ENCODE data around the gene CD81. TPM values are rescaled to one million over a fixed set of nuclear protein-coding genes. Genes with fewer than 3 reads are reported as not detected.

Gene CD81
- total RNA-seq, 1 experiment from 2014 or later: 356 TPM

- no peak overlapping the region for H3K9ac ChIP-seq (ENCODE audit: low read length)
- no peak overlapping the region for H3K4me3 ChIP-seq (ENCODE audit: low read length)
- H3K27me3 ChIP-seq (ENCODE audit: low read length): no peaks in the 10 kb centered on the region
- H3K4me2 ChIP-seq (ENCODE audit: low read depth, low read length, poor library complexity, severe bottlenecking): no peak overlapping the region
- no peaks in the 10 kb centered on the region for H3K9me2 ChIP-seq (replicated peaks; ENCODE audit: insufficient read depth, low read length)
- no peak overlapping the region for H2AFZ ChIP-seq (ENCODE audit: low read length)
- no peaks in the 10 kb centered on the region for H3K36me3 ChIP-seq (ENCODE audit: insufficient read depth, low read length)
- no peak overlapping the region for H3K27ac ChIP-seq (ENCODE audit: low read length)
- no peaks in the 10 kb centered on the region; the same call in 1 of the 2 replicates for H3K9me3 ChIP-seq (ENCODE audit: low read length)
- no peaks in the 10 kb centered on the region for H4K20me1 ChIP-seq (ENCODE audit: insufficient read depth, low read depth, low read length)
- H3K79me2 ChIP-seq (ENCODE audit: low read length): no peaks in the 10 kb centered on the region
- DNase-seq: no peak
- H3K4me1 ChIP-seq (ENCODE audit: low read length): no peaks in the 10 kb centered on the region
Observed at GRCh38 chr11:2435288-2436012, 58.3 kb downstream of the CD81 start.

- Histone ChIP-seq H3K27me3 (ENCODE audit: low read length) (no peaks in the 10 kb centered on the region), H3K4me2 (ENCODE audit: low read depth, low read length, poor library complexity, severe bottlenecking) (no peak overlapping the region), H3K79me2 (ENCODE audit: low read length) (no peaks in the 10 kb centered on the region), H3K9ac (ENCODE audit: low read length) (no peak overlapping the region), H3K9me2 (replicated peaks; ENCODE audit: insufficient read depth, low read length) (no peaks in the 10 kb centered on the region), H3K4me1 (ENCODE audit: low read length) (no peaks in the 10 kb centered on the region), H3K36me3 (ENCODE audit: insufficient read depth, low read length) (no peaks in the 10 kb centered on the region), H4K20me1 (ENCODE audit: insufficient read depth, low read depth, low read length) (no peaks in the 10 kb centered on the region), H3K4me3 (ENCODE audit: low read length) (no peak overlapping the region), H3K9me3 (ENCODE audit: low read length) (no peaks in the 10 kb centered on the region), H2AFZ (ENCODE audit: low read length) (no peak overlapping the region), H3K27ac (ENCODE audit: low read length) (no peak overlapping the region)
- DNase-seq: no peak
Observed at GRCh38 chr11:2436013-2436520, 59.0 kb downstream of the CD81 start.

- Histone ChIP-seq H2AFZ (ENCODE audit: low read length) (no peak overlapping the region), H3K4me3 (ENCODE audit: low read length) (no peak overlapping the region), H4K20me1 (ENCODE audit: insufficient read depth, low read depth, low read length) (no peaks in the 10 kb centered on the region), H3K27me3 (ENCODE audit: low read length) (no peaks in the 10 kb centered on the region), H3K36me3 (ENCODE audit: insufficient read depth, low read length) (no peaks in the 10 kb centered on the region), H3K9me2 (replicated peaks; ENCODE audit: insufficient read depth, low read length) (no peaks in the 10 kb centered on the region), H3K9ac (ENCODE audit: low read length) (no peak overlapping the region), H3K9me3 (ENCODE audit: low read length) (no peaks in the 10 kb centered on the region), H3K4me1 (ENCODE audit: low read length) (no peaks in the 10 kb centered on the region), H3K79me2 (ENCODE audit: low read length) (no peaks in the 10 kb centered on the region), H3K4me2 (ENCODE audit: low read depth, low read length, poor library complexity, severe bottlenecking) (no peak overlapping the region), H3K27ac (ENCODE audit: low read length) (no peak overlapping the region)
- no peak for DNase-seq
Observed at GRCh38 chr11:2436521-2437031, 59.5 kb downstream of the CD81 start.

- H3K36me3 ChIP-seq (ENCODE audit: insufficient read depth, low read length): no peaks in the 10 kb centered on the region
Observed at GRCh38 chr11:2437516-2437915, 60.4 kb downstream of the CD81 start.

GRCh38 chr11:2439820-2440219 is 62.7 kb downstream of the CD81 start:
- H3K9me3 ChIP-seq (ENCODE audit: low read length): no peaks in the 10 kb centered on the region
- H3K79me2 ChIP-seq (ENCODE audit: low read length): no peaks in the 10 kb centered on the region
- H3K27ac ChIP-seq (ENCODE audit: low read length): no peak overlapping the region
- no peaks in the 10 kb centered on the region for H4K20me1 ChIP-seq (ENCODE audit: insufficient read depth, low read depth, low read length)
- no peaks in the 10 kb centered on the region for H3K27me3 ChIP-seq (ENCODE audit: low read length)
- H3K4me3 ChIP-seq (ENCODE audit: low read length): no peak overlapping the region
- peaks cover 9% of the 10 kb centered on the region for H3K4me1 ChIP-seq (ENCODE audit: low read length)
- H3K9ac ChIP-seq (ENCODE audit: low read length): no peak overlapping the region
- no peak overlapping the region for H2AFZ ChIP-seq (ENCODE audit: low read length)
- DNase-seq: no peak
- H3K36me3 ChIP-seq (ENCODE audit: insufficient read depth, low read length): no peaks in the 10 kb centered on the region
- H3K9me2 ChIP-seq (replicated peaks; ENCODE audit: insufficient read depth, low read length): no peaks in the 10 kb centered on the region
- no peak overlapping the region for H3K4me2 ChIP-seq (ENCODE audit: low read depth, low read length, poor library complexity, severe bottlenecking)

More at GRCh38 chr11:2437516-2437915, 60.4 kb downstream of the CD81 start:
- Histone ChIP-seq H3K4me3 (ENCODE audit: low read length) (no peak overlapping the region), H3K9ac (ENCODE audit: low read length) (no peak overlapping the region), H3K9me3 (ENCODE audit: low read length) (no peaks in the 10 kb centered on the region), H3K4me2 (ENCODE audit: low read depth, low read length, poor library complexity, severe bottlenecking) (no peak overlapping the region), H3K79me2 (ENCODE audit: low read length) (no peaks in the 10 kb centered on the region), H3K27ac (ENCODE audit: low read length) (no peak overlapping the region), H2AFZ (ENCODE audit: low read length) (no peak overlapping the region), H3K27me3 (ENCODE audit: low read length) (no peaks in the 10 kb centered on the region), H3K9me2 (replicated peaks; ENCODE audit: insufficient read depth, low read length) (no peaks in the 10 kb centered on the region), H3K4me1 (ENCODE audit: low read length) (peaks cover 2% of the 10 kb centered on the region), H4K20me1 (ENCODE audit: insufficient read depth, low read depth, low read length) (no peaks in the 10 kb centered on the region)
- DNase-seq: no peak

- Histone ChIP-seq H2AFZ (ENCODE audit: low read length) (no peak overlapping the region), H3K27ac (ENCODE audit: low read length) (no peak overlapping the region), H3K4me1 (ENCODE audit: low read length) (peaks cover 11% of the 10 kb centered on the region), H3K79me2 (ENCODE audit: low read length) (no peaks in the 10 kb centered on the region), H3K4me3 (ENCODE audit: low read length) (no peak overlapping the region), H3K9ac (ENCODE audit: low read length) (no peak overlapping the region), H3K4me2 (ENCODE audit: low read depth, low read length, poor library complexity, severe bottlenecking) (no peak overlapping the region), H3K27me3 (ENCODE audit: low read length) (no peaks in the 10 kb centered on the region), H4K20me1 (ENCODE audit: insufficient read depth, low read depth, low read length) (no peaks in the 10 kb centered on the region), H3K9me2 (replicated peaks; ENCODE audit: insufficient read depth, low read length) (no peaks in the 10 kb centered on the region), H3K36me3 (ENCODE audit: insufficient read depth, low read length) (no peaks in the 10 kb centered on the region), H3K9me3 (ENCODE audit: low read length) (no peaks in the 10 kb centered on the region)
- DNase-seq: no peak
Observed at GRCh38 chr11:2440646-2441045, 63.5 kb downstream of the CD81 start.

- no peaks in the 10 kb centered on the region for H4K20me1 ChIP-seq (ENCODE audit: insufficient read depth, low read depth, low read length)
- no peak overlapping the region for H3K9ac ChIP-seq (ENCODE audit: low read length)
- H3K27ac ChIP-seq (ENCODE audit: low read length): no peak overlapping the region
- H3K9me3 ChIP-seq (ENCODE audit: low read length): no peaks in the 10 kb centered on the region
- no peak overlapping the region for H3K4me3 ChIP-seq (ENCODE audit: low read length)
- peaks cover 16% of the 10 kb centered on the region for H3K4me1 ChIP-seq (ENCODE audit: low read length)
- H3K4me2 ChIP-seq (ENCODE audit: low read depth, low read length, poor library complexity, severe bottlenecking): no peak overlapping the region
- no peaks in the 10 kb centered on the region for H3K27me3 ChIP-seq (ENCODE audit: low read length)
- H2AFZ ChIP-seq (ENCODE audit: low read length): no peak overlapping the region
- DNase-seq: no peak
- no peaks in the 10 kb centered on the region for H3K9me2 ChIP-seq (replicated peaks; ENCODE audit: insufficient read depth, low read length)
- H3K79me2 ChIP-seq (ENCODE audit: low read length): no peaks in the 10 kb centered on the region
- no peaks in the 10 kb centered on the region for H3K36me3 ChIP-seq (ENCODE audit: insufficient read depth, low read length)
Observed at GRCh38 chr11:2441171-2441570, 64.1 kb downstream of the CD81 start.

- no peaks in the 10 kb centered on the region for H4K20me1 ChIP-seq (ENCODE audit: insufficient read depth, low read depth, low read length)
- DNase-seq: no peak
- no peaks in the 10 kb centered on the region for H3K9me2 ChIP-seq (replicated peaks; ENCODE audit: insufficient read depth, low read length)
- peaks cover 31% of the 10 kb centered on the region for H3K4me1 ChIP-seq (ENCODE audit: low read length)
- H3K79me2 ChIP-seq (ENCODE audit: low read length): no peaks in the 10 kb centered on the region
- no peaks in the 10 kb centered on the region for H3K27me3 ChIP-seq (ENCODE audit: low read length)
- H3K9ac ChIP-seq (ENCODE audit: low read length): no peak overlapping the region
- H3K36me3 ChIP-seq (ENCODE audit: insufficient read depth, low read length): no peaks in the 10 kb centered on the region
- H2AFZ ChIP-seq (ENCODE audit: low read length): no peak overlapping the region
- H3K9me3 ChIP-seq (ENCODE audit: low read length): no peaks in the 10 kb centered on the region
- no peak overlapping the region for H3K4me2 ChIP-seq (ENCODE audit: low read depth, low read length, poor library complexity, severe bottlenecking)
- H3K27ac ChIP-seq (ENCODE audit: low read length): no peak overlapping the region
- H3K4me3 ChIP-seq (ENCODE audit: low read length): no peak overlapping the region
Observed at GRCh38 chr11:2442589-2442988, 65.5 kb downstream of the CD81 start.
